ENCODE results near the gene COL4A6.

The COL4A6 gene

GRCh38 chrX:108323751-108324150 lies 114.5 kb downstream of the COL4A6 start:
- DNase-seq: no peak

- DNase-seq: no peak
Observed at GRCh38 chrX:108322234-108322633, 116.0 kb downstream of the COL4A6 start.

GRCh38 chrX:108316456-108316855 lies 121.8 kb downstream of the COL4A6 start:
- no peak for DNase-seq

- no peak for DNase-seq
Observed at GRCh38 chrX:108313669-108314068, 124.6 kb downstream of the COL4A6 start.

- DNase-seq: no peak
Observed at GRCh38 chrX:108312957-108313356, 125.3 kb downstream of the COL4A6 start.

- no peak for DNase-seq
Observed at GRCh38 chrX:108312011-108312410, 126.2 kb downstream of the COL4A6 start.

- DNase-seq: no peak
Observed at GRCh38 chrX:108310506-108310905, 127.7 kb downstream of the COL4A6 start.

GRCh38 chrX:108309144-108309543 lies 129.1 kb downstream of the COL4A6 start:
- no peak for DNase-seq

- DNase-seq: no peak
Observed at GRCh38 chrX:108307132-108308085, 130.8 kb downstream of the COL4A6 start.

GRCh38 chrX:108306086-108306485 lies 132.1 kb downstream of the COL4A6 start:
- no peak for DNase-seq

- DNase-seq: no peak
Observed at GRCh38 chrX:108304757-108305156, 133.5 kb downstream of the COL4A6 start.

- no peak for DNase-seq
Observed at GRCh38 chrX:108304210-108304609, 134.0 kb downstream of the COL4A6 start.

- no peak for DNase-seq
Observed at GRCh38 chrX:108303682-108304081, 134.5 kb downstream of the COL4A6 start.

- no peak for DNase-seq
Observed at GRCh38 chrX:108299704-108300103, 138.5 kb downstream of the COL4A6 start.

- no peak for DNase-seq
Observed at GRCh38 chrX:108299101-108299591, 139.1 kb downstream of the COL4A6 start.

GRCh38 chrX:108298165-108298602 lies 140.0 kb downstream of the COL4A6 start:
- no peak for DNase-seq

- DNase-seq: no peak
Observed at GRCh38 chrX:108297290-108297689, 140.9 kb downstream of the COL4A6 start.

- no peak for DNase-seq
Observed at GRCh38 chrX:108292053-108292452, 146.2 kb downstream of the COL4A6 start.

- no peak for DNase-seq
Observed at GRCh38 chrX:108285918-108286317, 152.3 kb downstream of the COL4A6 start.

GRCh38 chrX:108285356-108285755 lies 152.9 kb downstream of the COL4A6 start:
- DNase-seq: no peak

GRCh38 chrX:108275732-108276131 lies 162.5 kb downstream of the COL4A6 start:
- no peak for DNase-seq

GRCh38 chrX:108271397-108271787 lies 166.8 kb downstream of the COL4A6 start:
- no peak for DNase-seq

- DNase-seq: no peak
Observed at GRCh38 chrX:108270739-108271396, 167.4 kb downstream of the COL4A6 start.

- DNase-seq: no peak
Observed at GRCh38 chrX:108270280-108270679, 167.9 kb downstream of the COL4A6 start.

Data from activated CD4-positive, alpha-beta T cell treated with anti-CD3 and anti-CD28 coated beads, Interleukin-2, amount 50 U/mL, for 48 hours (primary cell).